ENCODE measurements around the gene C16orf95.

The C16orf95 gene

GRCh38 chr16:87276924-87277323 lies 40.3 kb downstream of the C16orf95 start:
- H3K4me3 ChIP-seq (ENCODE audit: low read length), result no peak overlapping the region
- no peaks in the 10 kb centered on the region for H3K79me2 ChIP-seq (ENCODE audit: low read length)
- no peak overlapping the region for H2AFZ ChIP-seq (ENCODE audit: low read depth, low read length)
- no peaks in the 10 kb centered on the region for H4K20me1 ChIP-seq (ENCODE audit: insufficient read depth, low read length)
- no peak overlapping the region for H3K9ac ChIP-seq (ENCODE audit: low read length)
- H3K9me3 ChIP-seq (ENCODE audit: insufficient read depth, low read length), result no peaks in the 10 kb centered on the region
- no peaks in the 10 kb centered on the region for H3K36me3 ChIP-seq (replicated peaks; ENCODE audit: low read depth, low read length)
- H3K27me3 ChIP-seq (ENCODE audit: low read depth, low read length), result no peaks in the 10 kb centered on the region
- no peaks in the 10 kb centered on the region for H3K4me1 ChIP-seq (ENCODE audit: low read length)
- TF ChIP-seq EZH2phosphoT487 (IDR thresholded peaks at IDR 0.05; ENCODE audit: low read depth) (no peak), CTCF (IDR thresholded peaks at IDR 0.05; ENCODE audit: low read depth, low read length) (no peak)
- H3K4me2 ChIP-seq (ENCODE audit: low read length), result no peak overlapping the region
- no peak overlapping the region for H3K27ac ChIP-seq (ENCODE audit: low read length)

- Histone ChIP-seq H4K20me1 (ENCODE audit: insufficient read depth, low read length) (no peaks in the 10 kb centered on the region), H3K4me3 (ENCODE audit: low read length) (no peak overlapping the region), H3K4me2 (ENCODE audit: low read length) (no peak overlapping the region), H3K9me3 (ENCODE audit: insufficient read depth, low read length) (no peaks in the 10 kb centered on the region), H3K36me3 (replicated peaks; ENCODE audit: low read depth, low read length) (no peaks in the 10 kb centered on the region), H3K27me3 (ENCODE audit: low read depth, low read length) (no peaks in the 10 kb centered on the region), H2AFZ (ENCODE audit: low read depth, low read length) (no peak overlapping the region), H3K4me1 (ENCODE audit: low read length) (no peaks in the 10 kb centered on the region), H3K27ac (ENCODE audit: low read length) (no peak overlapping the region), H3K79me2 (ENCODE audit: low read length) (no peaks in the 10 kb centered on the region), H3K9ac (ENCODE audit: low read length) (no peak overlapping the region)
- TF ChIP-seq EZH2phosphoT487 (IDR thresholded peaks at IDR 0.05; ENCODE audit: low read depth) (no peak), CTCF (IDR thresholded peaks at IDR 0.05; ENCODE audit: low read depth, low read length) (no peak)
Measured at GRCh38 chr16:87276091-87276701, 41.0 kb downstream of the C16orf95 start.

- Histone ChIP-seq H2AFZ (ENCODE audit: low read depth, low read length) (no peak overlapping the region), H3K36me3 (replicated peaks; ENCODE audit: low read depth, low read length) (no peaks in the 10 kb centered on the region), H3K4me1 (ENCODE audit: low read length) (no peaks in the 10 kb centered on the region), H4K20me1 (ENCODE audit: insufficient read depth, low read length) (no peaks in the 10 kb centered on the region), H3K9ac (ENCODE audit: low read length) (no peak overlapping the region), H3K79me2 (ENCODE audit: low read length) (no peaks in the 10 kb centered on the region), H3K4me2 (ENCODE audit: low read length) (no peak overlapping the region), H3K27ac (ENCODE audit: low read length) (no peak overlapping the region), H3K27me3 (ENCODE audit: low read depth, low read length) (no peaks in the 10 kb centered on the region), H3K4me3 (ENCODE audit: low read length) (no peak overlapping the region), H3K9me3 (ENCODE audit: insufficient read depth, low read length) (no peaks in the 10 kb centered on the region)
- TF ChIP-seq EZH2phosphoT487 (IDR thresholded peaks at IDR 0.05; ENCODE audit: low read depth) (no peak), CTCF (IDR thresholded peaks at IDR 0.05; ENCODE audit: low read depth, low read length) (no peak)
Measured at GRCh38 chr16:87274794-87275193, 42.4 kb downstream of the C16orf95 start.

GRCh38 chr16:87273471-87274030 lies 43.6 kb downstream of the C16orf95 start:
- TF ChIP-seq CTCF (IDR thresholded peaks at IDR 0.05; ENCODE audit: low read depth, low read length) (no peak), EZH2phosphoT487 (IDR thresholded peaks at IDR 0.05; ENCODE audit: low read depth) (no peak)
- no peaks in the 10 kb centered on the region for H3K27me3 ChIP-seq (ENCODE audit: low read depth, low read length)
- no peak overlapping the region for H3K9ac ChIP-seq (ENCODE audit: low read length)
- no peak overlapping the region for H3K27ac ChIP-seq (ENCODE audit: low read length)
- H4K20me1 ChIP-seq (ENCODE audit: insufficient read depth, low read length), result no peaks in the 10 kb centered on the region
- H3K4me2 ChIP-seq (ENCODE audit: low read length), result no peak overlapping the region
- no peak overlapping the region for H3K4me3 ChIP-seq (ENCODE audit: low read length)
- no peaks in the 10 kb centered on the region for H3K4me1 ChIP-seq (ENCODE audit: low read length)
- no peaks in the 10 kb centered on the region for H3K9me3 ChIP-seq (ENCODE audit: insufficient read depth, low read length)
- no peaks in the 10 kb centered on the region for H3K79me2 ChIP-seq (ENCODE audit: low read length)
- no peaks in the 10 kb centered on the region for H3K36me3 ChIP-seq (replicated peaks; ENCODE audit: low read depth, low read length)
- H2AFZ ChIP-seq (ENCODE audit: low read depth, low read length), result no peak overlapping the region

Data from OCI-LY3 (cell line).